ENCODE data around the gene UBTD2. TPM values are rescaled to one million over a fixed set of nuclear protein-coding genes. Genes with fewer than 3 reads are reported as not detected.

UBTD2 gene
- total and polyA plus RNA-seq, 2 experiments from 2014 or later, result 23.9 to 26.2 TPM

DNA sequence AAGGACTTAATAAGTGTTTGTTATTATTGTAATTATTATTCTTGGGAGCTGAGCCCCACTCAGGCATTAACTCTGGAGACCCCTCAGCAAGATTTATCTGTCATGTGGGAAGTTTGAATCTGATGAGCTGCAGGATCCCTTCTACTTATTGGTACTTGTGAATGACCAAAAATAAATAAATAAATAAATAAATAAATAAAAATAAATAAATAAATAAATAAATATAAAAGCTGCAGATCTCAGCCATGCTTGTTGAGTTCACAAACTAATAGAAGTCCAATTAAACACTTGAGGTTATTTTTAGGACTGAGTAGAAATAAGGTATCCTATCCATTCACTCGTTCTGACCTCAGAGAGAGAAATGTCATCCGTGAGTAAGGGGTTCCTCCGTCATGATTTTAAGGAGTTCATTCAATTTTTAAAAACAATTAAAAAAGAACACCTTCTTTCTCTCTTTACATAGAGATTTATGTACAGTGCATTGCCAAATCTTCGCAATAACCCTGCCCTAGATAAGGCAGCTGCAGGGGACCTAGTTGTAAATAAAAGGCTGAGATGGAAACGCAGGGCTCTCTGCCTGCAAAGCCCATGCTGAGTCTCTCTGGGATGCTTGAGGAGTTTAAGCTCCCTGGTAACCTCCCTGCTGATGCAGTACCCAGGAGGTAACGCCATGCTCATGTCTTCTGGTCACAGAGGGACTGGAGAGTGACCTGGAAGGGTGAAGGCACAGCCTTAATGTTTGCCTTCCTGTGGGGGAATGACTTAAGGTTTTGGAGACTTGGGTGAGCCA lies 88.4 kb downstream of the UBTD2 start:
- no peak overlapping the region for H3K27ac ChIP-seq
- DNase-seq (ENCODE audit: low read depth in 1 of 2, low spot score in 1 of 2), result no peak
- H3K4me3 ChIP-seq, result no peak overlapping the region
- TF ChIP-seq, protein P1, sequence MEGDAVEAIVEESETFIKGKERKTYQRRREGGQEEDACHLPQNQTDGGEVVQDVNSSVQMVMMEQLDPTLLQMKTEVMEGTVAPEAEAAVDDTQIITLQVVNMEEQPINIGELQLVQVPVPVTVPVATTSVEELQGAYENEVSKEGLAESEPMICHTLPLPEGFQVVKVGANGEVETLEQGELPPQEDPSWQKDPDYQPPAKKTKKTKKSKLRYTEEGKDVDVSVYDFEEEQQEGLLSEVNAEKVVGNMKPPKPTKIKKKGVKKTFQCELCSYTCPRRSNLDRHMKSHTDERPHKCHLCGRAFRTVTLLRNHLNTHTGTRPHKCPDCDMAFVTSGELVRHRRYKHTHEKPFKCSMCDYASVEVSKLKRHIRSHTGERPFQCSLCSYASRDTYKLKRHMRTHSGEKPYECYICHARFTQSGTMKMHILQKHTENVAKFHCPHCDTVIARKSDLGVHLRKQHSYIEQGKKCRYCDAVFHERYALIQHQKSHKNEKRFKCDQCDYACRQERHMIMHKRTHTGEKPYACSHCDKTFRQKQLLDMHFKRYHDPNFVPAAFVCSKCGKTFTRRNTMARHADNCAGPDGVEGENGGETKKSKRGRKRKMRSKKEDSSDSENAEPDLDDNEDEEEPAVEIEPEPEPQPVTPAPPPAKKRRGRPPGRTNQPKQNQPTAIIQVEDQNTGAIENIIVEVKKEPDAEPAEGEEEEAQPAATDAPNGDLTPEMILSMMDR (IDR thresholded peaks at IDR 0.05; ENCODE audit: low read depth, low read length), result no peak
- H3K27me3 ChIP-seq, result no peaks in the 10 kb centered on the region
- no peaks in the 10 kb centered on the region for H3K36me3 ChIP-seq
- peaks cover 7% of the 10 kb centered on the region for H3K4me1 ChIP-seq (ENCODE audit: low read depth)
- no peaks in the 10 kb centered on the region for H3K9me3 ChIP-seq (ENCODE audit: low read depth)

DNA sequence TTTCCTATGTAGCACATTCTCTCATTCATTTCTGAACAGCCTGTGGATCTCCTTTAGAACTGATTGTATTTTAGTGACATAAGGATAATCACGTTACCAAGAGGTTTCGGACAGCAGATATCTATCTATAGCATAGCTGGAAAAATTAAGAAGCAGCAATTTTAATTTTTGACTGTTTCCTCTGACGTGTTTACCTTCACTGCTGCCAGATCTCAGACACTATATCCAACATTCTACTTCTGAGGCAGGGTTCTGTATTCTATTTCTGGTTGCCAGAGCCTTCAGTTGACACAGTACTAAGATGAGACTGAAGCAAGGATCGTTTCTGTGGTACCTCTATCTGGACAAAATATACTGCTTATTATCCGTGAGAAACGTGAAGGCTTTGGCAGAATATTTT lies 89.7 kb downstream of the UBTD2 start, which contains the start of gene EFCAB9:
EFCAB9 (plus strand) TSS at position 301 of the 400 bp plus-strand sequence; CDS start at position 302, 1 bp downstream.
- H3K4me3 ChIP-seq, result no peak within 1 kb of the TSS

DNA sequence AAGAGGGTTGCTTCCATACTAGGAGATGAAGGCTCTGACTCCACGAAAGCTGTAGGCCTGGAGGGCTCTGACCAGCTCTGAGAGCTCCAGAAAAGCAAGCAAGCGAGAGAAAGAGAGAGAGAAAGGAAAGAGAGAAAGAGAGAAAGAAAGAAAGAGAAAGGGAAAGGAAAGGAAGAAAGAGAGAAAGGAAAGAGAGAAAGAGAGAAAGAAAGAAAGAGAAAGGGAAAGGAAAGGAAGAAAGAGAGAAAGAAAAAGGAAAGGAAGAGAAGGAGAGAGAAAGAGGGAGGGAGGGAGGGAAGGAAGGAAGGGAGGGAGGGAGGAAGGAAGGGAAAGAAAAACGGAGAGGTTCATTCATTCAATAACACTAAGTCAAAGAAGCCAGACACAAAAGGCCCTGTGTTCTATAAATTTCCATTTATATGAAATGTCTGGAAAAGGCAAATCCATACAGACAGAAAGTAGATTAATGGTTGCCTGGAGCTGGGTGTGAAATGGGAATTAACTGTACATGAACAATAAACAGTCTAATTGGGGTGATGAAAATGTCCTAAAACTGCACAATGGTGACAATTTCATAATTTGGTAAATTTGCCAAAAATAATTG lies 93.8 kb downstream of the UBTD2 start:
- Histone ChIP-seq H3K4me3 (no peak overlapping the region), H3K4me1 (ENCODE audit: low read depth) (peaks cover 2% of the 10 kb centered on the region), H3K9me3 (ENCODE audit: low read depth) (no peaks in the 10 kb centered on the region), H3K36me3 (no peaks in the 10 kb centered on the region), H3K27ac (no peak overlapping the region), H3K27me3 (no peaks in the 10 kb centered on the region)
- no peak for DNase-seq (ENCODE audit: low read depth in 1 of 2, low spot score in 1 of 2)
- TF ChIP-seq, protein P1 (IDR thresholded peaks at IDR 0.05; ENCODE audit: low read depth, low read length), result no peak

More for the DNA sequence above, 89.7 kb downstream of the UBTD2 start, which contains the start of gene EFCAB9:
- Histone ChIP-seq H3K36me3 (no peaks in the 10 kb centered on the region), H3K27ac (no peak within 1 kb of the TSS), H3K27me3 (no peaks in the 10 kb centered on the region), H3K4me1 (ENCODE audit: low read depth) (peaks cover 7% of the 10 kb centered on the region), H3K9me3 (ENCODE audit: low read depth) (no peaks in the 10 kb centered on the region)
- TF ChIP-seq, protein P1 (IDR thresholded peaks at IDR 0.05; ENCODE audit: low read depth, low read length), result no peak
- DNase-seq (ENCODE audit: low read depth in 1 of 2, low spot score in 1 of 2), result no peak

DNA sequence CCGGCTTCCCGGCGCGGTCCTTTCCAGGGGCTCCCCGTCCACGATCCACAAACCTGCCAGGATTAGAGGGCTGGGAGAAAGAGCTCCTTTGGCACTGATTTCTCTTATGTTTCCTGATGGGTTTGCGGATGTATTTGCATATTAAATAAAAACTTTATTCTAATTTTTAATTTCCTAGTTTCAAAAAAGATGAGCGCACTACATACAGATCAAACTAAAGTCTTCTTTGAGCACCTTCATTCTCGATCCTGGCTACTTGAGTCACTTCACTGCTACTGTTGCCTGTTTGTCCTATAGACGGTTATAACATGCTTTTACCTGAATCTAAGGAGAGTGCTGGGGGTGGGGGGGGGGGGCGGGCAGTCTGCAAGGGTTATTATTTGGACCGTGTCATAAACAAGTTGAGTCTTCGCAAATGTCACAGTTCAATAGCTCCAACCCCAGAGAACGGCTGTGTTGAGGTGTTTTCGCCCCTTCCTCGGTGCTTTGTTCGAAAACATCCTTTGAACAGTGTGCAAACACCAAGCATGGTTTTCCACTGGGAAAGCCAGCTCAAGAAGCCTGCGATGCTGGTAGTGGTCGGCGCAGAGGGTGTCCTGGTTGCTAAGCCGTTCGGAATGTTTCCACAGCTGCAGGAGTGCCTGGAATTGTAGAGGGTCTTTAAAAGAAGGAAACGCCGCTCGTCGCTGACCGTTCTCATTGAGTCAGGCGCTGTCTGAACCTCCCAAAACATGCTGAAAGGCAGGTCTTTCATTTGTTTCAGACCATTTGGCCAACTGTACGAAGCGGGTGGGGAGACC lies 94.5 kb downstream of the UBTD2 start:
- peak overlapping the region; percentile 56 for H3K4me3 ChIP-seq
- DNase-seq (ENCODE audit: low read depth in 1 of 2, low spot score in 1 of 2), result peak in 1 of 2 donors; percentile 48

More for the DNA sequence above, 94.5 kb downstream of the UBTD2 start:
- H3K36me3 ChIP-seq, result no peaks in the 10 kb centered on the region
- TF ChIP-seq, protein P1 (IDR thresholded peaks at IDR 0.05; ENCODE audit: low read depth, low read length), result no peak
- H3K4me1 ChIP-seq (ENCODE audit: low read depth), result no peaks in the 10 kb centered on the region
- H3K27ac ChIP-seq, result no peak overlapping the region
- no peaks in the 10 kb centered on the region for H3K9me3 ChIP-seq (ENCODE audit: low read depth)
- H3K27me3 ChIP-seq, result no peaks in the 10 kb centered on the region

All from cardiac muscle cell (in vitro differentiated cells and primary cell).